ENCODE measurements around the gene CTSE.

GRCh38 chr1:205980237-205980870 is 43.3 kb downstream of the CTSE start:
- TF ChIP-seq RAD21 (IDR thresholded peaks at IDR 0.05; ENCODE audit: low read depth): no peak
- no peak for TF ChIP-seq EP300 (IDR thresholded peaks at IDR 0.05; ENCODE audit: borderline replicate concordance)
- no peak for TF ChIP-seq YY1 (IDR thresholded peaks at IDR 0.05; ENCODE audit: low read depth)
- no peak for TF ChIP-seq NFIC (IDR thresholded peaks at IDR 0.05)
- no peak for TF ChIP-seq EGR1 (IDR thresholded peaks at IDR 0.05)
- no peak for TF ChIP-seq MAX (IDR thresholded peaks at IDR 0.05)
- TF ChIP-seq ZBTB7A (IDR thresholded peaks at IDR 0.05; ENCODE audit: low read depth): no peak
- no peak for TF ChIP-seq TAF1 (IDR thresholded peaks at IDR 0.05; ENCODE audit: low read depth)
- no peak for TF ChIP-seq TEAD4 (IDR thresholded peaks at IDR 0.05)
- TF ChIP-seq FOXM1 (IDR thresholded peaks at IDR 0.05; ENCODE audit: borderline replicate concordance, low read depth): no peak
- TF ChIP-seq REST (IDR thresholded peaks at IDR 0.05; ENCODE audit: low read depth): no peak
- no peak for TF ChIP-seq TCF12 (IDR thresholded peaks at IDR 0.05; ENCODE audit: low read depth)
- TF ChIP-seq CREB1 (IDR thresholded peaks at IDR 0.05; ENCODE audit: low read depth): no peak
- no peak for TF ChIP-seq CEBPB (IDR thresholded peaks at IDR 0.05)

Measured in Ishikawa (cell line).